ENCODE measurements around the gene LRRC7.

The LRRC7 gene

GRCh38 chr1:69845655-69846054, 277.9 kb downstream of the LRRC7 start:
- no peak for DNase-seq (ENCODE audit: low read depth)
- no peak overlapping the region for H3K4me3 ChIP-seq (ENCODE audit: low read depth, low read length)
- in situ Hi-C loops (cut with HindIII; ENCODE audit: low sequenced_read_pairs), result no loop called here
- TF ChIP-seq, protein P1, sequence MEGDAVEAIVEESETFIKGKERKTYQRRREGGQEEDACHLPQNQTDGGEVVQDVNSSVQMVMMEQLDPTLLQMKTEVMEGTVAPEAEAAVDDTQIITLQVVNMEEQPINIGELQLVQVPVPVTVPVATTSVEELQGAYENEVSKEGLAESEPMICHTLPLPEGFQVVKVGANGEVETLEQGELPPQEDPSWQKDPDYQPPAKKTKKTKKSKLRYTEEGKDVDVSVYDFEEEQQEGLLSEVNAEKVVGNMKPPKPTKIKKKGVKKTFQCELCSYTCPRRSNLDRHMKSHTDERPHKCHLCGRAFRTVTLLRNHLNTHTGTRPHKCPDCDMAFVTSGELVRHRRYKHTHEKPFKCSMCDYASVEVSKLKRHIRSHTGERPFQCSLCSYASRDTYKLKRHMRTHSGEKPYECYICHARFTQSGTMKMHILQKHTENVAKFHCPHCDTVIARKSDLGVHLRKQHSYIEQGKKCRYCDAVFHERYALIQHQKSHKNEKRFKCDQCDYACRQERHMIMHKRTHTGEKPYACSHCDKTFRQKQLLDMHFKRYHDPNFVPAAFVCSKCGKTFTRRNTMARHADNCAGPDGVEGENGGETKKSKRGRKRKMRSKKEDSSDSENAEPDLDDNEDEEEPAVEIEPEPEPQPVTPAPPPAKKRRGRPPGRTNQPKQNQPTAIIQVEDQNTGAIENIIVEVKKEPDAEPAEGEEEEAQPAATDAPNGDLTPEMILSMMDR (IDR thresholded peaks at IDR 0.05; ENCODE audit: low read depth, low read length, missing control alignments), result no peak

DNA sequence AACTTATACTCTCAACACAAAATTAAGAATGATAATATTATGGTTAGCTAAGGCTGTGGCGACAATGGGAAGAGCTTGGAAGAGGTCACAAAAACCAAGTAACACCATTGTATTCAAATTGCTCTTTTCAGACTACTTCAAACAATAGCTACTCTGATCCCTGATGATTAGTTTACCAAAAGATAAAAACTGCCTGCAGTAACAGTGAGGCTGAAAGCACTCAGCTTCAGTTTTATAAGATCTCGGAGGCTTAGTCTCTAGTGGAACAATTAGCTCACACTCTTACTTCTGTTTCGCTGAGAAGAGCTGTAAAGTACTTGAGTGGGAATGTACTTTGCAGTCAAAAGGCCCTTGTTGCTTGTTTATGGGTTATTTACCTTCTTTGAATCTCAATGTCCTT, 278.5 kb downstream of the LRRC7 start:
- DNase-seq (ENCODE audit: low read depth), result no peak
- in situ Hi-C loops (cut with HindIII; ENCODE audit: low sequenced_read_pairs), result no loop called here
- TF ChIP-seq, protein P1 (IDR thresholded peaks at IDR 0.05; ENCODE audit: low read depth, low read length, missing control alignments), result no peak
- no peak overlapping the region for H3K4me3 ChIP-seq (ENCODE audit: low read depth, low read length)

DNA sequence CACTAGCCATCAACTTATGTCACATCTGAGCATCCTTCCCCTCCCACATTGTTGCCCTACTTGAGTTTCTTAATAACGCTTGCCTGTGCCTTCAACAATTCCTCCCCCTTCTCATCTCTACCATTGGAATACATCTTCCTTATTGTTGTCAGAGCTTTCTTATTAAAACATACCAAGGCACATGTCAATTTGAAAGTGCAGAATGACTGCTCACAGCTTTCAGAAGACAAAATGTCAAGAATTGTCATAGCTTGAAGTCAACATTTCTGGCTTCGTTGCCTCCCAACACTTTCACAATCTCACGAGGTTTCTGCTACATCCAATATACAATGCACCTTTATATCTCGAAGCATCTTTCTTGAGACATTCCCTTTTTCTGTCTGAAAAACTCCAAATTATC, 279.9 kb downstream of the LRRC7 start:
- in situ Hi-C loops (cut with HindIII; ENCODE audit: low sequenced_read_pairs), result no loop called here
- TF ChIP-seq, protein P1 (IDR thresholded peaks at IDR 0.05; ENCODE audit: low read depth, low read length, missing control alignments), result no peak
- no peak overlapping the region for H3K4me3 ChIP-seq (ENCODE audit: low read depth, low read length)
- no peak for DNase-seq (ENCODE audit: low read depth)

GRCh38 chr1:69852151-69852550, 284.4 kb downstream of the LRRC7 start:
- in situ Hi-C loops (cut with HindIII; ENCODE audit: low sequenced_read_pairs), result no loop called here
- no peak for DNase-seq (ENCODE audit: low read depth)
- H3K4me3 ChIP-seq (ENCODE audit: low read depth, low read length), result no peak overlapping the region
- TF ChIP-seq, protein P1 (IDR thresholded peaks at IDR 0.05; ENCODE audit: low read depth, low read length, missing control alignments), result no peak

DNA sequence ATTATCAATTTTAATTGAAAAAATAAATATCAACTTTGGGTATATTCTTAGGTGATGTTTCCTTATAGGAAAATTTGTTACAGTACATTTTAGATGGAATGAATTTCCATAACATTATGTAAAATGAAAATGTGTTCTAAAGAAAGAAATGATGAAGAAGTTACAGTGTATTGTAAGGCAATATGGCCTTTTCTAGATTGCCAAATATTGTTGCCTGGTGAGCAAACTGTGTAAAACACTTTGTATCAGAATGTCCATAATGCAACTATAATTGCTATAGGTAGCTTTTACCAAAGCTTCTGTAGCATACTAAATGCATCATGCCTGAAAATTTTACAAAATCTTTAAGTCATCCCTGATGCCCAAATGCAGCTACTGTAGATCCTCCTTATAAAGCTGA, 285.0 kb downstream of the LRRC7 start:
- no peak overlapping the region for H3K4me3 ChIP-seq (ENCODE audit: low read depth, low read length)
- in situ Hi-C loops (cut with HindIII; ENCODE audit: low sequenced_read_pairs), result no loop called here
- TF ChIP-seq, protein P1 (IDR thresholded peaks at IDR 0.05; ENCODE audit: low read depth, low read length, missing control alignments), result no peak
- no peak for DNase-seq (ENCODE audit: low read depth)

GRCh38 chr1:69858534-69858933, 290.8 kb downstream of the LRRC7 start:
- no peak overlapping the region for H3K4me3 ChIP-seq (ENCODE audit: low read depth, low read length)
- TF ChIP-seq, protein P1 (IDR thresholded peaks at IDR 0.05; ENCODE audit: low read depth, low read length, missing control alignments), result no peak
- in situ Hi-C loops (cut with HindIII; ENCODE audit: low sequenced_read_pairs), result no loop called here
- no peak for DNase-seq (ENCODE audit: low read depth)

DNA sequence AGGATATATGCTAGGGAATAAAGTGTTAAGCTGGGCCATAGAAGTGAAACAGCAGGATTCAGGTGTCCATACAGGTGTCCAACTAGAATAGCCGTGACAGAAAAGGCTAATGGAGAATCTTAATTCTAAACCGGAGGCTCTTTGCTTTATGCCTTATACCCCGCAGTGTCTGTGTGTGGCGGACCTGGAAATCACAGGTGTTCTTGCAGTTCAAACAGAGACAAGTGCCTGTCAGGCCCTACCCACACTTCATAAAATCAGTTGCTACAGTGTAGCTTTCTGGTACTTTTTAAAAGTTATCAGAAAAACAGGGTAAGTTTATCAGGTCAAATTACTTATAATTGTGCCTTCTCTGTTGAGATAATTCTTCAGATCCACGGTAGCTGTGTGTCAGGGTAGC, 293.9 kb downstream of the LRRC7 start:
- TF ChIP-seq, protein P1 (IDR thresholded peaks at IDR 0.05; ENCODE audit: low read depth, low read length, missing control alignments), result no peak
- DNase-seq (ENCODE audit: low read depth), result no peak
- in situ Hi-C loops (cut with HindIII; ENCODE audit: low sequenced_read_pairs), result no loop called here

More for the DNA sequence above, 293.9 kb downstream of the LRRC7 start:
- H3K4me3 ChIP-seq (ENCODE audit: low read depth, low read length), result no peak overlapping the region

Data from astrocyte of the cerebellum (primary cell).